Stimulated activated CD8-positive, alpha-beta memory T cell treated with anti-CD3 and anti-CD28 coated beads, Interleukin-7, amount 100 ng/mL, for 24 hours (primary cell): ENCODE results near the gene WDFY2.

ENCODE experiments used
- DNase-seq: peaks from one replicate; pipeline ENCODE4 v3.0.0-alpha.2; 2020; ENCODE audit warnings: low read depth

WDFY2 gene

DNA sequence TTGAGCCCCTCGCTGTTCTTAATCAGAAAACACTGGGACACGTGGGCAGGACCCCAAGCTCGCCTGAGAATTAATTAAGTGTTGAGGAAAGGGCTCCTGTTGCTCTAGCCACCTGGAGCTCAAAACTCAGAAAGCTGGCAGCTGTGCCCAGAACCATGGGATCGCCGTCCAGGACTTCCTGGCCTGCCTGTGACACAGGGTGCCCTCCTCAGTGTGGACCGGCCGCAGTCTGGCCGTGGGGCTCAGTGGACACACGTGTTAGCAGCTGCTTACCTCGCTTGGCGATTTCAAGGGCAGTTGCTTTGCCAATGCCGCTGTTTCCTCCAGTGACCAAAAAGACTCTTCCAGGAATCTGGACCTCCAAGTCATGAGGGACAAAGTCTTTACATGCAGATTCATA is 215.0 kb downstream of the WDFY2 start:
- no peak for DNase-seq

DNA sequence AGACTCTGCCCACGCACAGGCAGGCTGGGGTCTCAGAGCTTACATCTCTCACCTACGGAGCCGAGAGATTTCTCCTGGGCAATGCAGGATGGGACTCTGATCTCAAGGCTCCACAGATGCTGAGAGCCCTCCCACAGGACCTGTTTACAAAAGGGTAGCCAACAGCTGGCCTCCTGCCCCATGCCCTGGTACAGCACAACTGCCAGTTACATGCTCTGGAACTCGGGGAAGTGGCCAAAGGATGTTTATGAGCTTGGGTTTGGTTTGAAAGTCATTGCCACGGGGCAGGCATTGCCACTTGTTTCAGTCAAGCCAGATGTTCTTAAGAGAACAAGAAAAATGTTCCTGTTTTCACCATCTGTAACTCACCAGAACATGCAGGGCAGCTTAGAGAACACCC is 216.2 kb downstream of the WDFY2 start:
- no peak for DNase-seq

DNA sequence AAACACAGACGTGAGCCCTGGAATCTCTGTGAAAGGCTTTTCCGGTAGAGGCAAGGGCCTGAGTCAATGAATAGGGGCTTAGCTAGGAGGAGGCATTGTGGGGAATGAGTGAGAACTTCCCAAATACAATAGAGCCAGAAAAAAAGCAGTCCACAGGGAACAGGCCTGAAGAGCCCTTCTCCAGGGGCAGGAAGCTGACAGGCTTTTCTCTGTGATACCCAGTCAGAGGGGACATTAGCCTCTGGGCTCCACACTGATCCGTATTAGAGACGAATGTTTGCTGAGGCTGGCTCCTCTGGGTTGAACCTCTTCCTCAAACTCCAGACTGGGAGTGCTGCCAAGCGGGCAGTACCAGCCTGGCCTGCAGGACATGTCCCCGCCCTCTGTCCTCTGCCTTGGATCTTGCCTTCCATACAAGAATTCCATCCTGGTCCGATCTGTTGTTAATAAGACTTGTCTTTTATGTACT is 217.4 kb downstream of the WDFY2 start:
- DNase-seq, result no peak

DNA sequence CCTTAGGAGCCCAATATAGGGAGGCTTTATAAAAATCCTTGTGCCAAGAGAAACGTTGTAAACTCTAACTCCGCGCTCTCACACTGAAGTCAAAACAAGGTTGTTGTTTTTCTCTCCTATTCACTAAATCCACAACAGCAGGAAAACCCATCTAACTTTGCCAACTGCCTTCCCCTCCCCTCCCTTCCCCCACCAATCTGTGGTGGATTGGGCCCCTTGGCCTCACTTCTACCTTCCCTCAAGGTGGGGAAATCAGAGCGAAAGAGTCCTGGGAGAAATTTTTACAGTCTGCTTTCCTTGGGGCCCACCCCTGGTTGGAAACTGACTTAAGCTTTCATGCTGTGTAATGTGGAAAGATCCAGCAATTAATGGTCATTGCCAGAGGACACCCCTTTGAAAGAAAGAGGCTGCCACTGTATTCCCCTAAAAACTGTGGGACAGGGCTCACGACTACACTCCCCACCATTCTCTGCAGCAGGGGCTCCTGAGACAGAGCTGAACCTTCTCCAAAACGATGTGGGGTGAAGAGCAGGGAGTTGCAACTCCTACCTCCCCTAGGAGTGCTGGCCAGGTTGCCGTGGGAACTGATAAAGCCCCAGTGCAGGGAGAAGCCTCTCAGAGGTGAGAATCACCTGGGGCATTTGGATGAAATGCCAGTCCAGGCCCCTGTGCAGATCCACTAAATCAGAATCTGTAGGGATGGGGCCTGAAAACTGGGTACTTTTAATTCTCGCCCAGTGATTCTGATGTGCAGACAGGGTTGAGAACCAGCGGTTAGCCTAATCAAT is 218.6 kb downstream of the WDFY2 start:
- no peak for DNase-seq

DNA sequence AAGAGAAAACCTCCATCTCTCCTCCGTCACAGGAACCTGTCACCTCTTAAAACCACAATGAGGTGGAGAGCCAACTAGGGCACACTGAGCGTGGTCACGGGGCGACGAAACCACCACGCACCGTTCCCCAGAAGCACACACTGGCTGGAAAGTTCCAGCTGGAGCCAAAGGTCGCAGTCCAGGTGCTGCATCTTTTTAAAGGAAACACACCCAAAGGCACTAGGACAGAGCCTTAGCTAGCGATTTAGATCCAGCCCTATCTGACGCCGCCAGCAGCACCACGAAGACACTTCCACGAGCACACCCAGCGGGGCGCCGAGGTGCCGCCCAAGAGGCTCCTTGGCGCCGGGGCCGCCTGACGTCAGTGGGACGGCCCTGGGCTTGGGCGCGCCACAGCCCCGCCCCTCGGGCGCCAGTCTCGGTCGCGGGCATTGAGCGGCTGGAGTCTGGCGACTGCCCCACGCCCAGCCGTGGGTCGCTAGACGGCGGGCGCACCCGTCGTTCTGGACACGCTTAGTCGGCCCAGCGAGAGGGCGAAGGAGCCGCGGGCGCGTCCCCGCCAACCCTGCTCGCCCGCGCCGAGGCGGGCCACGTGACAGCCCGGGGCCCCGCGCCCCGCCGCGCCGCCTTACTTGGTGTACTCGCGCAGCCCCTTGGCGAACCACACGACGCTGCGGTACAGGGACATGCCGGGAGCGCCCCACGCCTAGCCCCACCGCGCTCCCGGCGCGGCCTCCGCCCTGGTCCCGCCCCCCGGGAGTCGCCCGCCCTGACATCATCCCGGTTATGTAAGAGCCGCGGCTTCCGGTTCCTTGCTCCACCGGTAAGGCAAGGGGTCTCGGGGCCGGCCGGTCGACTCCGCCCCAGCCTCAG is 219.4 kb downstream of the WDFY2 start, which contains the start of gene DHRS12:
Gene DHRS12 (minus strand): TSS at position 742 of the 873 bp plus-strand sequence. CDS start 4,504 bp downstream, outside the sequence.
- peak; percentile 67 for DNase-seq

DNA sequence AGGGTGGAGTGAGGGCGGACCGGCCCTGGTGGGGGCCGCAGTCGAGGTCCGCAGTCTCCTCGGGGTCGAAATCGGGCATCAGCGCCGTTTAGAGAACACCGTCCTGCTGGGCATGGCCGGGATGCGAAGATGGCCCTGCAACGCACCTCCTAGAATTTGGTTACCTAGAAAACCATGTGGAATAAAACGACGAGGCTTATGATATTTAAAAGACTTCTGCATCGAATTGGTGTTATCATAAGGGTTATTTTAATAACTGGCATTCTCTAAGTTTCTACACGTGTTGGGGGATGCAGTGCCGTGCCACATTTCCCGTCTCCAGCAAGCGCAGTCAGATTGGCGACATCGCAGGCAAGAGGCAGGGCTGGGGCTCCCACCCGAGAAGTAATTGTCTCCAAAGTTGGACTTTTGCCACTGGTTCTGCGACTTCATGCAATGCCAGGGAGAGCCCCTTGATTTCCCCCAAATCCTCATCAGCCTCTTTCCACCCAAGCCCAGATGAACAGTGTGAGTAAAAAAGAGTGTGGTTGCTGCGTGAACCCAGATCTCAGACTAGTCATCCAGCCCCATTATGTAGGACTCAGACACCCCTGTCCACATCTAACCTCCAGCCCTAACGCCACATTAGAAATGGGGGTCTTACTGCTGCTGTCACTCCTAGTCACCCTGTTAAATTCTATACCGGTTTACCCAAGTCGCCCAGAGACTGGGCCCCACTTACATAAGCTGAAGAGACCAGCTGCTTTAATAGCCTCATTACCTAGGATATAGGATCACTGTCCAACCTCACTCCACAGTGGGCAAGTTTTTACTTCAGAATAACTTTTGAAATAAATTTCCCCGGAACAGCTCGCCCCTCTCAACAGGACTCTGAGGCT is 220.3 kb downstream of the WDFY2 start:
- no peak for DNase-seq

DNA sequence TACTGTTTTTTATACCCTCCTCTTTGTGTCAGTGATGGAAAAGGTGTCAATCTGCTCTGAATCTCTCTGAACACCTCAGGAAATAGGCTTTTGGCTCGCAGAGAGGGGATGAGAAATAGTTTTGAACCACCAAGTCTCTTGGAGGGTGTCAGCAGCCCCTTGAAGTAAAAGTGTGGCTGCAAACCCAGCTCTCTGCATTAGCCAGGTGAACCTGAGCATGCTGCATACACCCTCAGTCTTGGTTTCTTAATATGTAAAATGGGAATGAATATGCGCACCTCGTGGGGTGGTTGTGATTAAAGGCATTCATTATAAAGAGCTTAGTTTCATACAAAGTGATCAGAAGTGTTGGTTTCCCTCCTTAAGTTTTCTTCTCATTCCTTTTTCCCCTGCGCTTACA is 221.1 kb downstream of the WDFY2 start:
- no peak for DNase-seq

DNA sequence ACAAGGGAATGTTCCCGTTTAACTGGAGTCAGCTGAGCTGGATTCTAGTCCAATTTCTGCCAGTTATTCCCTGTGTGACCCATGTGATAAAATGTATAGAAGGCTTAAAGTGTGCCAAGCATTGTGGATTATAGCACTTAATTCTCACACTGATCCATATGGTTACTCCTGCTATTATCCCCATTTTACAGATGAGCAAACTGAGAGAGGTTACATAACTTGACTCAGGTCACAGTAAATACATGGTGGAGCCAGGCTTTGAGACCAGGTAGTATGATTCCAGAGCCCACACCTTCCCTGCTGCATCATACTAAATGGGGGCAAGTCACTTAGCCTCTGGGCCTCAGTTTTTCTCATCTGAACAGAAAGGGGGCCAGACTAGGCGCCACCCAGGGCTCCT is 221.7 kb downstream of the WDFY2 start:
- no peak for DNase-seq

DNA sequence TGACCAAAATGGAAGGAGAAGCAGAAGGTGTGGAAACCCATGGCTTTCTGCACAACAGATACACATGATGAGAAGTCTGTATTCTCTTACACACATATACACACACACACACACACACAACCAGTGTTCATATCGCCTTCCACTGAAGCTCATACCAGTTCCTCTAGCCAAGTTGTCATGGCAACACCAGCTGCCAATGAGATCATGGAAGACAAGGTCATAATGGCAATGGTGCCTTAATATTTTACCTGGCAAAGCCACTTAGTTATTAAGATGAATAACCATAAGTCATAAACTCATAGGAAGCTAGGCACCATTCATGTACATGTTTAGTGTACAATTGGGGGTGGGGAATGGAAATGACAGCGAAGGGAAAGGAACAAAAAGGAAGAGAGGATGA is 222.3 kb downstream of the WDFY2 start:
- DNase-seq, result no peak

DNA sequence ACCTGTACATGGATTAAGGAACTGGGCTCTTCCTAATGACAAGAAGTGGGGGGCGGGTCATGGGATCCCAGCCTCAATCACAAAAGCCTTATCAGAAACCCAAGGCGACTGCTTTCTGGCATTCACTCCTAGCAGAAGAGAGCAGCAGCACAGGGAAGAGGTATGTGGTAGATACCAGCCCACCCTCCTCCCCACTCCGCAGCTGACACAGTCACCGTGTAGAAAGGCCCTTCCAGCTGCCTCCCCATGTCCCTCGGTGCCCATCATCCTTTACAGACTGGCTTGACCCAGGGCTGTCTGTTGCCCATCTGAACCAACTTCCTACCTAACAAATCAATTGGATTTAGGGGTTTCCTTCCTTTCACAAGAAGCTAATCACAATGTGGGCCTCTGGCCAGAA is 222.8 kb downstream of the WDFY2 start:
- DNase-seq, result no peak

DNA sequence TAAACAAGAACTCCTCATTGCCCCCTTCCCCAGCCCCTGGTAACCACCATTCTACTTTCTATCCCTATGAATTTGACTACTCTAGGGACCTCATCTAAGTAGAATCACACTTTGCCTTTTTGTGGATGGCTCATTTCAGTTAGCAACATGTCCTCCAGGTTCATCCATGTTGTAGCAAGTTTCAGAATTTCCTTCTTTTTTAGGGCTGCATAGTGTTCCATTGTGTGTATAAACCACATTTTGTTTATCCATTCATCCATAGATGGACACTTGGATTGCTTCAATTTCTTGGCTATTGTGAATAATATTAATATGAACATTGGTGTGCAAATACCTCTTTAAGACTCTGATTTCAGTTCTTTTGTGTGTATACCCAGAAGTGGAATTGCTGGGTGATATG is 224.5 kb downstream of the WDFY2 start:
- DNase-seq, result no peak

DNA sequence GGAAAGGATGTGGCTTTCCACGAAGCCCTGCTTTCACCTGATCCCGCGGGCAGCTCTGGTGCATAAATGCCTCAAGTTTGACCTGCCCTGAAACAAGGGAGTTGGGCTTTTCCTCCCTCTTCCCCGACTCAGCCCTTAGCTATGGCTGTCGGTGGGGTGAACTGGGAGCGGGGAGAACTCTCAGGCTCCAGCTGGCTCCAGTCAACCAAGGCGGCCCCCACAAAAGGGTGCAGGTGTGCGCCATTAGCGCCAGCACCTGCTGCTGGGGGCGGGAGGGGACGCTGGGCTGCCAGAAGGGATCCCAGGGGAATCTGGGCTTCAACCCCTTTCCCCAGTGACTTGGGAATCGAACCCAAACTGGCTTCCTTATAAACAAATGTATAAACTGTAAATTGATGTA is 226.8 kb downstream of the WDFY2 start:
- DNase-seq, result no peak

DNA sequence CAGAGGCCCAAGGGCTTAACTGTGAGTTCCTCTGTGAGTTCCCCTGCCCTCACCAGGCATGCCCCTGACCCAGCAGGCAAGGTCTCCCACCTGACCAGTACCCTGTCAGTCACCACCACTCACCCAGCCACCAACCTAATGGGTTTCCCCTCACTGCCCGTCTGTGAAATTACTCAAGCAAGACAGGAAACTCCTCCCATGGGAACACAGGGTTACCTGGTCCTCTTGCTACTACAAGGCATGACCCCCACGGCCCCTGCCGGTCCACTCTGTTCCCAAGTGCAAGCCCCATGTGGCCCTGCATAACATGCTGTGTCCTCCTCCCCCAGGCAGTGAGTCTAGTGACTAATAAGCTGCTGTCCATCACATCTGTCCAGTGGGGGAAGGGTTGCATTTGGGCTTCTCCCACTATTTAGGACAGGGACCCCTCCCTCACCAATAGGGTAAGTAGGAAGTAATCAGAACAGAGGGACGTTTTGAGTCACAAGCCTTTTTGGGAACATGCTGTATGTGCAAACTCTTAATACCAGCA is 227.7 kb downstream of the WDFY2 start:
- DNase-seq, result no peak

DNA sequence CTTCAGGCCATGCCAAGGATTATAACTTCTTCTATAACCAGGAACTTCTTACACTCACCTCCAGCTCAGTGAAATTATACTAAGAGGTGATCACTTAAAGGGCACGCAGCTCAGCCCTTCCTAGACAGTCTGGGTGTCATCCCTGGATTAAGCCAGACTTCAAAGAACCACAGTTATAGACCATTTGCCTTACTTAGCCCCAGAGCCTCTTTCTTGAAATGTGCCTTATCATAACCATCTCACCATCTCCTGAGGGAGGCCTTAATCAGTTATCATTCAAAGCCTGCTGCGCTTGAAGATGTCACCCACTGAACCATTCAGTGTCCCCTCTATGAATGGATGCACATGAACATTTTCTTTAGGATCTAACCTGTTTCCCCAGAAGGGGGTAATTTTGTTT is 229.8 kb downstream of the WDFY2 start:
- DNase-seq, result no peak

DNA sequence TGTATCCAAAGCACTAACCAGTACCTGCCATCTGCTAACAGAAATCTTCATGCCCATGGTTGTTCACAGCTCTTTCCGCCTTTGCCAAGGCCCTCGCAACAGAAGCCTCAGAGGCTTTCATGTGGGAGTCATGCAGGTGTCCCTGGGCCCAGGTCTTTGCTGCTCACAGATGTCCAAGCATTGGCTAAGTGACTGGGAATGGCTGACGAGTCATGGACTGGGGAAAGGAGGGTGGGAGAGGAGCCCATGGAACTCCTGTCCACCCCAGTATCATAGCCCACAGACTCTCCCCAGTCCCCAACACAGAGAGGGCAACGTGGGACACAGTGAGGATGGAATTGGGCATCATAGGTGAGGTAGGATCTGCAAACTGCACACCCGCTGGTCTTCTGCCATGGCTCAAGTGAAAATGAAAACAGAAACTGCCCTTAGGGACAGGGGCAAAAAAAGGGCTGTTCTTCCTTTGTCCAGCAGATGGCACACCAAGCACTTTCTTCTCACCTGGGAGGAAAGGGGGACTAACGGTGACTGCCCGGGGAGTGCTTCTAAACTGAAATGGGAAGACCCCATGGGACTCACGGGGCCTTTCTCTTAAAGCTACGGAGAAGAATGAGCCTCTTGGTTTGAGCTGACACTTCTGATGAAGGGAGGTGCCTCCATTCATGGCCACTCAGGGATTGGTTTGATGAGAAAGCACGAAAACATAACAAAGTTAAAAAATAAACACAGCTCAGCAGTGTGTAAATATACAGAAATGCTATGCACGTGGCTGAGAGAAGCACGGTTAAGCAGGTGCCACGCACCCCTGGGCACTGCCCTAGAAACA is 230.8 kb downstream of the WDFY2 start:
- no peak for DNase-seq

DNA sequence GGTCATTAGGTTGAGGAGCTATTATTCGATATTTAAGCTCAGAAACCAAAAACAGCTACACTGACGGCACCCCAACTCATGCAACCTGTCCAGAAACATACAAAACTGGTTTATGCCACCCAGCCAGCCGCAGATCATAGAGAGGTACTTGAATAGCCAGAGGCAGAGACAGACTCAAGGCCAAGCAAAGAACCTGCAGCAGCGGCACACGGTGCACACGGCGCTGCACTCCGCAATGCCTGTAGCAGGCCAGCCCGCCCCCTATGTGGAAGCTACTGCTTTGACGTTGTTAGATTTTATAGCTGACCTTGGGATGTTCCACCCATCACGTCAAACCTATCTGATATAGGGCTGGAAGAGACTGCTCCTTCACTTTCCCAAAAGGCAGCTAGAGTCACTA is 231.6 kb downstream of the WDFY2 start:
- no peak for DNase-seq

DNA sequence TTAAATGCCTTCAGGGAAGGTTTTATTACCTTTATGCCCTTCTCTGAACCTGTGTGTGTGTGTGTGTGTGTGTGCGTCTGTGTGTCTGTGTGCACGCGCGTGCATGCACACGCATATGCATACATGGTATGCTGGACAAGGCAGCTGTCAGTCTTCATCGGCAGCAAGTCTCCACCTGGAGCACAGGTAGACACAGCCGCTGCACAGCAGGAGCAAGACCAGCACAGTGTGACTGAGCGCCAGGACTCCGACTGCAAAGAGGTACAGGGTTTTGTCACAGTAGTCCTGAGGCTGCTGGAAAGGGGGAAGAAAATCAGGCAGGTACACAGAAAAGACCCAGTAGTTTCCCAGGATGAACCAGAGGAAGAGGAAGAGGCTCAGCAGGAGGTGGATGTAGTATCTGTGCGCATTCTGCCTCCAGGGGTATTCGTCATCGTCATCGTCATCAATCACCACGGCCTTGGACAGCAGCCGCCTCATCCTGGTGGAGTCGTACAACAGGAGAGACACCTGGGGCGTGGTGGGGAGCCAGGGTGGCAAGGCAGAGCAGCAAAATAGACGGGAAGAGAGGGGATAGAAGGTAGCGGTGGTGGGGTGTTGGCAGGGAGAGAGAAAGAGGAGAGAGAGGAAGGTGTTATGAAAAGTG is 232.5 kb downstream of the WDFY2 start:
- no peak for DNase-seq
